Mesenchymal stem cell (in vitro differentiated cells and primary cell): Measurements from ENCODE around the gene AHNAK2.

Experiments
- DNase-seq: peaks from one replicate; pipeline ENCODE4 v3.0.0-alpha.2; 2013
- H2AFZ ChIP-seq: one replicate; pipeline ENCODE4 v1.6.1; 2013; ENCODE audit warnings: low read depth, mild to moderate bottlenecking, control low read depth, inconsistent platforms, low read length, moderate library complexity
- H2AK5ac ChIP-seq: 2 replicates; pipeline ENCODE4 v1.6.1; 2013; ENCODE audit warnings: low read length, moderate library complexity, mild to moderate bottlenecking, inconsistent platforms; ENCODE audit not compliant: severe bottlenecking
- H2BK120ac ChIP-seq: one replicate; pipeline ENCODE4 v1.6.1; 2013; ENCODE audit warnings: low read depth, mild to moderate bottlenecking, inconsistent platforms, low read length, moderate library complexity
- H2BK12ac ChIP-seq, 2 experiments: one replicate each; pipeline ENCODE4 v1.6.1; 2013; ENCODE audit warnings: inconsistent platforms in 2 of 2, low read length in 2 of 2, mild to moderate bottlenecking in 2 of 2, moderate library complexity in 2 of 2, control low read depth in 1 of 2
- H2BK15ac ChIP-seq: one replicate; pipeline ENCODE4 v1.6.1; 2013; ENCODE audit warnings: mild to moderate bottlenecking, low read depth, inconsistent platforms; ENCODE audit not compliant: poor library complexity, severe bottlenecking
- H2BK5ac ChIP-seq: 2 replicates; pipeline ENCODE4 v1.6.1; 2013; ENCODE audit warnings: low read depth, mild to moderate bottlenecking, low read length, control low read depth, inconsistent platforms; ENCODE audit not compliant: poor library complexity, severe bottlenecking
- H3K14ac ChIP-seq, 2 experiments: one replicate each; pipeline ENCODE4 v1.6.1; 2013; ENCODE audit warnings: inconsistent platforms in 2 of 2, low read length in 2 of 2, control low read depth in 1 of 2, mild to moderate bottlenecking in 1 of 2, moderate library complexity in 1 of 2
- H3K18ac ChIP-seq, 2 experiments: one replicate each; pipeline ENCODE4 v1.6.1; 2013; ENCODE audit warnings: inconsistent platforms in 2 of 2, low read length in 2 of 2, control low read depth in 1 of 2, low read depth in 1 of 2, mild to moderate bottlenecking in 1 of 2
- H3K23ac ChIP-seq, 2 experiments: one replicate each; pipeline ENCODE4 v1.6.1; 2013; ENCODE audit warnings: inconsistent platforms in 2 of 2, low read length in 2 of 2, mild to moderate bottlenecking in 2 of 2, moderate library complexity in 2 of 2, control low read depth in 1 of 2
- H3K27ac ChIP-seq: 2 replicates; pipeline ENCODE4 v1.5.1; 2013; ENCODE audit warnings: mild to moderate bottlenecking, moderate library complexity, low read length, control low read depth, inconsistent platforms; ENCODE audit not compliant: poor library complexity, severe bottlenecking
- H3K27me3 ChIP-seq, 2 experiments: 2 replicates each; pipeline versions ENCODE4 v1.6.1 to v1.7.0; 2013; ENCODE audit warnings: low read length in 2 of 2, mild to moderate bottlenecking in 2 of 2, moderate library complexity in 2 of 2, control low read depth in 1 of 2, inconsistent platforms in 1 of 2; ENCODE audit not compliant: control insufficient read depth in 1 of 2, insufficient read depth in 1 of 2
- H3K36me3 ChIP-seq, 2 experiments: 2 replicates each; pipeline versions ENCODE4 v1.6.1 to v1.7.0; 2013; ENCODE audit warnings: low read length in 2 of 2, control low read depth in 1 of 2, inconsistent platforms in 1 of 2, low read depth in 1 of 2, mild to moderate bottlenecking in 1 of 2; ENCODE audit not compliant: insufficient read depth in 2 of 2, control insufficient read depth in 1 of 2
- H3K4ac ChIP-seq, 2 experiments: one replicate each; pipeline ENCODE4 v1.6.1; 2013; ENCODE audit warnings: inconsistent platforms in 2 of 2, low read length in 2 of 2, mild to moderate bottlenecking in 2 of 2, moderate library complexity in 2 of 2, control low read depth in 1 of 2, low read depth in 1 of 2
- H3K4me1 ChIP-seq: 2 replicates; pipeline ENCODE4 v1.6.1; 2013; ENCODE audit warnings: low read depth, low read length, control low read depth; ENCODE audit not compliant: control insufficient read depth, insufficient read depth
- H3K4me2 ChIP-seq: 2 replicates; pipeline ENCODE4 v1.6.1; 2013; ENCODE audit warnings: low read length, mild to moderate bottlenecking, inconsistent platforms; ENCODE audit not compliant: poor library complexity, severe bottlenecking
- H3K4me3 ChIP-seq, 2 experiments: 2 replicates each; pipeline versions ENCODE4 v1.5.1 to v1.7.0; 2013; ENCODE audit warnings: low read length in 2 of 2, mild to moderate bottlenecking in 2 of 2, control low read depth in 1 of 2, low read depth in 1 of 2; ENCODE audit not compliant: insufficient read depth in 1 of 2
- H3K79me1 ChIP-seq: replicated peaks from 2 replicates; pipeline ENCODE4 v1.6.1; 2013; ENCODE audit warnings: mild to moderate bottlenecking, control low read depth, low read length, inconsistent platforms; ENCODE audit not compliant: poor library complexity, severe bottlenecking
- H3K9ac ChIP-seq: 2 replicates; pipeline ENCODE4 v1.7.0; 2013; ENCODE audit warnings: mild to moderate bottlenecking, low read length, moderate library complexity
- H3K9me3 ChIP-seq: 2 replicates; pipeline ENCODE4 v1.7.0; 2013; ENCODE audit warnings: mild to moderate bottlenecking, low read length; ENCODE audit not compliant: control insufficient read depth
- H4K8ac ChIP-seq: one replicate; pipeline ENCODE4 v1.6.1; 2013; ENCODE audit warnings: inconsistent platforms, mild to moderate bottlenecking, low read length, moderate library complexity
- H4K91ac ChIP-seq: one replicate; pipeline ENCODE4 v1.6.1; 2013; ENCODE audit warnings: mild to moderate bottlenecking, low read length, inconsistent platforms
- WGBS: methylation state at CpG from one replicate; pipeline ENCODE4 v1.1.7; 2013; ENCODE audit warnings: mixed read lengths; 5-methylcytosine and 5-hydroxymethylcytosine counted together

The AHNAK2 gene

GRCh38 chr14:104924421-104925213, 53.6 kb downstream of the AHNAK2 start, which contains the start of gene PLD4:
Gene PLD4 (plus strand): TSS chr14:104924879. CDS start chr14:104927141, 2,262 bp downstream.
- Histone ChIP-seq H4K8ac (no peak within 1 kb of the TSS), H2BK15ac (no peak within 1 kb of the TSS), H3K9me3 (peaks cover 6% of the 10 kb centered on the region), H2AFZ (no peak within 1 kb of the TSS), H3K27ac (no peak within 1 kb of the TSS), H3K4ac (no peak within 1 kb of the TSS), H2BK5ac (no peak within 1 kb of the TSS), H3K79me1 (no peaks in the 10 kb centered on the region), H3K4me1 (peaks cover 25% of the 10 kb centered on the region), H3K9ac (no peak within 1 kb of the TSS), H3K14ac (no peak within 1 kb of the TSS), H3K27me3 (peaks cover 0 to 14% of the 10 kb centered on the region in 2 experiments), H3K23ac (no peak within 1 kb of the TSS), H4K91ac (peak within 1 kb of the TSS; percentile 28), H2AK5ac (peak within 1 kb of the TSS; percentile 46), H2BK12ac (no peak within 1 kb of the TSS), H3K18ac (no peak within 1 kb of the TSS), H3K4me2 (no peak within 1 kb of the TSS), H3K4me3 (no peak within 1 kb of the TSS), H3K36me3 (no peaks in the 10 kb centered on the region), H2BK120ac (no peak within 1 kb of the TSS)
- no peak for DNase-seq
- WGBS, result 85% methylated on average over 14 of the region's 14 CpGs

- Histone ChIP-seq H4K8ac (no peak overlapping the region), H2BK15ac (no peak overlapping the region), H3K27ac (no peak overlapping the region), H3K4ac (no peak overlapping the region), H4K91ac (no peak overlapping the region), H3K36me3 (no peaks in the 10 kb centered on the region), H2BK12ac (no peak overlapping the region), H3K9ac (no peak overlapping the region), H3K79me1 (no peaks in the 10 kb centered on the region), H3K14ac (no peak overlapping the region), H3K4me1 (peaks cover 25% of the 10 kb centered on the region), H3K23ac (no peak overlapping the region), H3K4me2 (no peak overlapping the region), H2BK120ac (no peak overlapping the region), H3K18ac (no peak overlapping the region), H2AFZ (no peak overlapping the region), H3K9me3 (peaks cover 6% of the 10 kb centered on the region), H2BK5ac (no peak overlapping the region), H3K27me3 (peaks cover 0 to 13% of the 10 kb centered on the region in 2 experiments), H2AK5ac (no peak overlapping the region), H3K4me3 (no peak overlapping the region)
- 73% methylated on average over 4 of the region's 4 CpGs for WGBS
- DNase-seq, result no peak
Measured at GRCh38 chr14:104923640-104924420, 54.3 kb downstream of the AHNAK2 start.

GRCh38 chr14:104919993-104920315, 58.2 kb downstream of the AHNAK2 start:
- no peak overlapping the region for H2AFZ ChIP-seq
- no peak overlapping the region for H3K4ac ChIP-seq
- H2BK120ac ChIP-seq, result no peak overlapping the region
- H2BK15ac ChIP-seq, result no peak overlapping the region
- DNase-seq, result no peak
- no peak overlapping the region for H2AK5ac ChIP-seq
- H4K91ac ChIP-seq, result no peak overlapping the region
- H4K8ac ChIP-seq, result no peak overlapping the region
- H3K27ac ChIP-seq, result no peak overlapping the region
- no peak overlapping the region for H2BK12ac ChIP-seq
- H3K79me1 ChIP-seq, result no peaks in the 10 kb centered on the region
- H3K36me3 ChIP-seq, result no peaks in the 10 kb centered on the region
- no peak overlapping the region for H3K4me2 ChIP-seq
- no peak overlapping the region for H3K14ac ChIP-seq
- no peak overlapping the region for H3K23ac ChIP-seq
- H2BK5ac ChIP-seq, result no peak overlapping the region
- H3K4me3 ChIP-seq, result no peak overlapping the region
- peaks cover 1% of the 10 kb centered on the region for H3K4me1 ChIP-seq
- H3K9ac ChIP-seq, result no peak overlapping the region
- 54% methylated on average over 3 of the region's 3 CpGs for WGBS
- peaks cover 6 to 15% of the 10 kb centered on the region in 2 experiments for H3K27me3 ChIP-seq
- H3K18ac ChIP-seq, result no peak overlapping the region
- peaks cover 6% of the 10 kb centered on the region for H3K9me3 ChIP-seq
